Stimulated activated naive CD8-positive, alpha-beta T cell treated with anti-CD3 and anti-CD28 coated beads, Interleukin-15, Interleukin-2, amounts not matched to agents 100 ng/mL and 50 ng/mL, for 24 hours (primary cell): ENCODE data around the gene IL31RA.
A peak's percentile ranks its signal among the peaks of the same experiment; 100 is the strongest.

Source experiments
- H3K27ac Mint-ChIP-seq: one replicate; pipeline ENCODE4 v1.8.0; 2021; ENCODE audit warnings: mild to moderate bottlenecking, mixed read lengths
- H3K27me3 Mint-ChIP-seq: one replicate; pipeline ENCODE4 v1.8.0; 2021; ENCODE audit warnings: mixed read lengths
- H3K36me3 Mint-ChIP-seq: one replicate; pipeline ENCODE4 v1.8.0; 2021; ENCODE audit warnings: low read depth, mixed read lengths
- H3K4me1 Mint-ChIP-seq: one replicate; pipeline ENCODE4 v1.8.0; 2021; ENCODE audit warnings: low read depth, mixed read lengths
- H3K4me3 Mint-ChIP-seq: one replicate; pipeline ENCODE4 v1.8.0; 2021; ENCODE audit warnings: mild to moderate bottlenecking, mixed read lengths
- H3K9me3 Mint-ChIP-seq: one replicate; pipeline ENCODE4 v1.8.0; 2021; ENCODE audit warnings: mixed read lengths

The IL31RA gene

GRCh38 chr5:55852503-55852902, 1.3 kb downstream of the IL31RA start:
- peaks cover 34% of the 10 kb centered on the region for H3K4me1 Mint-ChIP-seq
- H3K27ac Mint-ChIP-seq = no peak overlapping the region
- H3K36me3 Mint-ChIP-seq = no peaks in the 10 kb centered on the region
- H3K9me3 Mint-ChIP-seq = no peaks in the 10 kb centered on the region
- no peak overlapping the region for H3K4me3 Mint-ChIP-seq
- peaks cover 8% of the 10 kb centered on the region for H3K27me3 Mint-ChIP-seq

GRCh38 chr5:55853041-55853670, 2.0 kb downstream of the IL31RA start:
- Mint-ChIP-seq H3K27ac (no peak overlapping the region), H3K4me3 (no peak overlapping the region), H3K27me3 (peaks cover 8% of the 10 kb centered on the region), H3K4me1 (peaks cover 37% of the 10 kb centered on the region), H3K36me3 (no peaks in the 10 kb centered on the region), H3K9me3 (no peaks in the 10 kb centered on the region)

- H3K4me1 Mint-ChIP-seq = peaks cover 37% of the 10 kb centered on the region
- no peaks in the 10 kb centered on the region for H3K9me3 Mint-ChIP-seq
- H3K4me3 Mint-ChIP-seq = no peak overlapping the region
- H3K36me3 Mint-ChIP-seq = no peaks in the 10 kb centered on the region
- H3K27me3 Mint-ChIP-seq = peaks cover 8% of the 10 kb centered on the region
- H3K27ac Mint-ChIP-seq = no peak overlapping the region
Observed at GRCh38 chr5:55853818-55854217, 2.7 kb downstream of the IL31RA start.

GRCh38 chr5:55855509-55855908, 4.4 kb downstream of the IL31RA start:
- peaks cover 3% of the 10 kb centered on the region for H3K27me3 Mint-ChIP-seq
- no peak overlapping the region for H3K4me3 Mint-ChIP-seq
- peak overlapping the region; percentile 52 for H3K27ac Mint-ChIP-seq
- no peaks in the 10 kb centered on the region for H3K36me3 Mint-ChIP-seq
- no peaks in the 10 kb centered on the region for H3K9me3 Mint-ChIP-seq
- peaks cover 37% of the 10 kb centered on the region for H3K4me1 Mint-ChIP-seq

- H3K27ac Mint-ChIP-seq = peak overlapping the region; percentile 52
- H3K4me1 Mint-ChIP-seq = peaks cover 29% of the 10 kb centered on the region
- no peak overlapping the region for H3K4me3 Mint-ChIP-seq
- H3K36me3 Mint-ChIP-seq = no peaks in the 10 kb centered on the region
- H3K27me3 Mint-ChIP-seq = peaks cover 3% of the 10 kb centered on the region
- no peaks in the 10 kb centered on the region for H3K9me3 Mint-ChIP-seq
Observed at GRCh38 chr5:55856516-55857246, 5.5 kb downstream of the IL31RA start.

- H3K4me1 Mint-ChIP-seq = peaks cover 26% of the 10 kb centered on the region
- H3K27ac Mint-ChIP-seq = peak overlapping the region; percentile 52
- no peak overlapping the region for H3K4me3 Mint-ChIP-seq
- no peaks in the 10 kb centered on the region for H3K9me3 Mint-ChIP-seq
- no peaks in the 10 kb centered on the region for H3K36me3 Mint-ChIP-seq
- peaks cover 3% of the 10 kb centered on the region for H3K27me3 Mint-ChIP-seq
Observed at GRCh38 chr5:55857247-55857640, 6.1 kb downstream of the IL31RA start.

- no peaks in the 10 kb centered on the region for H3K9me3 Mint-ChIP-seq
- no peaks in the 10 kb centered on the region for H3K27me3 Mint-ChIP-seq
- peaks cover 26% of the 10 kb centered on the region for H3K4me1 Mint-ChIP-seq
- no peaks in the 10 kb centered on the region for H3K36me3 Mint-ChIP-seq
- H3K27ac Mint-ChIP-seq = no peak overlapping the region
- no peak overlapping the region for H3K4me3 Mint-ChIP-seq
Observed at GRCh38 chr5:55858104-55858503, 6.9 kb downstream of the IL31RA start.

- peaks cover 24% of the 10 kb centered on the region for H3K4me1 Mint-ChIP-seq
- no peak overlapping the region for H3K27ac Mint-ChIP-seq
- H3K36me3 Mint-ChIP-seq = no peaks in the 10 kb centered on the region
- no peaks in the 10 kb centered on the region for H3K9me3 Mint-ChIP-seq
- H3K4me3 Mint-ChIP-seq = no peak overlapping the region
- no peaks in the 10 kb centered on the region for H3K27me3 Mint-ChIP-seq
Observed at GRCh38 chr5:55860288-55860687, 9.1 kb downstream of the IL31RA start.

GRCh38 chr5:55860709-55861108, 9.6 kb downstream of the IL31RA start:
- Mint-ChIP-seq H3K4me1 (peaks cover 20% of the 10 kb centered on the region), H3K27me3 (no peaks in the 10 kb centered on the region), H3K36me3 (no peaks in the 10 kb centered on the region), H3K27ac (no peak overlapping the region), H3K9me3 (no peaks in the 10 kb centered on the region), H3K4me3 (no peak overlapping the region)

- no peaks in the 10 kb centered on the region for H3K36me3 Mint-ChIP-seq
- H3K4me1 Mint-ChIP-seq = peaks cover 28% of the 10 kb centered on the region
- no peaks in the 10 kb centered on the region for H3K27me3 Mint-ChIP-seq
- no peaks in the 10 kb centered on the region for H3K9me3 Mint-ChIP-seq
- H3K4me3 Mint-ChIP-seq = no peak overlapping the region
- no peak overlapping the region for H3K27ac Mint-ChIP-seq
Observed at GRCh38 chr5:55864606-55865541, 13.7 kb downstream of the IL31RA start.

- H3K27ac Mint-ChIP-seq = peak overlapping the region; percentile 47
Observed at GRCh38 chr5:55865831-55866230, 14.7 kb downstream of the IL31RA start.

GRCh38 chr5:55866485-55866884, 15.3 kb downstream of the IL31RA start:
- no peaks in the 10 kb centered on the region for H3K9me3 Mint-ChIP-seq
- no peaks in the 10 kb centered on the region for H3K36me3 Mint-ChIP-seq
- H3K27me3 Mint-ChIP-seq = no peaks in the 10 kb centered on the region
- no peak overlapping the region for H3K27ac Mint-ChIP-seq
- H3K4me1 Mint-ChIP-seq = peaks cover 30% of the 10 kb centered on the region
- H3K4me3 Mint-ChIP-seq = no peak overlapping the region

More at GRCh38 chr5:55865831-55866230, 14.7 kb downstream of the IL31RA start:
- Mint-ChIP-seq H3K9me3 (no peaks in the 10 kb centered on the region), H3K4me3 (no peak overlapping the region), H3K27me3 (no peaks in the 10 kb centered on the region), H3K36me3 (no peaks in the 10 kb centered on the region), H3K4me1 (peaks cover 30% of the 10 kb centered on the region)

GRCh38 chr5:55866934-55867333, 15.8 kb downstream of the IL31RA start:
- Mint-ChIP-seq H3K4me1 (peaks cover 30% of the 10 kb centered on the region), H3K27me3 (no peaks in the 10 kb centered on the region), H3K9me3 (no peaks in the 10 kb centered on the region), H3K36me3 (no peaks in the 10 kb centered on the region), H3K4me3 (no peak overlapping the region), H3K27ac (peak overlapping the region; percentile 82)

- peaks cover 30% of the 10 kb centered on the region for H3K4me1 Mint-ChIP-seq
- no peaks in the 10 kb centered on the region for H3K36me3 Mint-ChIP-seq
- peak overlapping the region; percentile 10 for H3K4me3 Mint-ChIP-seq
- peak overlapping the region; percentile 79 for H3K27ac Mint-ChIP-seq
- no peaks in the 10 kb centered on the region for H3K27me3 Mint-ChIP-seq
- H3K9me3 Mint-ChIP-seq = no peaks in the 10 kb centered on the region
Observed at GRCh38 chr5:55868846-55869245, 17.7 kb downstream of the IL31RA start.

- Mint-ChIP-seq H3K36me3 (no peaks in the 10 kb centered on the region), H3K9me3 (no peaks in the 10 kb centered on the region), H3K27ac (peak overlapping the region; percentile 45), H3K4me1 (peaks cover 30% of the 10 kb centered on the region), H3K27me3 (no peaks in the 10 kb centered on the region), H3K4me3 (no peak overlapping the region)
Observed at GRCh38 chr5:55869847-55870246, 18.7 kb downstream of the IL31RA start.
